Common myeloid progenitor, CD34-positive (primary cell): ENCODE data around the gene STAT4.

ENCODE experiments used
- CTCF ChIA-PET: fragments of 350-600 bp; sonication (Branson Sonifier 250); formaldehyde crosslinking; loops from one replicate; lab custom pipeline; 2021; ENCODE audit warnings: antibody characterized with exemption; lab: Charles Lee
- POLR2A ChIA-PET: fragments of 350-600 bp; sonication (Branson Sonifier 250); formaldehyde crosslinking; loops from one replicate; lab custom pipeline; 2021; ENCODE audit warnings: antibody characterized with exemption; lab: Charles Lee
- DNase-seq, 3 donors: peaks; one replicate each; pipeline versions ENCODE4 v3.0.0 to v3.0.0-alpha.2; 2013
- H3K27ac ChIP-seq, 2 experiments: 1 replicate in 1 of 2; 2 replicates in 1 of 2; pipeline ENCODE4 v1.7.0; 2013; ENCODE audit warnings: inconsistent platforms in 2 of 2, low read length in 2 of 2, mild to moderate bottlenecking in 2 of 2, low read depth in 1 of 2, moderate library complexity in 1 of 2; ENCODE audit not compliant: severe bottlenecking in 2 of 2, insufficient read depth in 1 of 2, poor library complexity in 1 of 2
- H3K27me3 ChIP-seq, 5 experiments: replicated peaks in 2 of 5; 1 replicate in 3 of 5; 2 replicates in 2 of 5; pipeline versions ENCODE4 v1.6.1 to v1.7.0; 2013; ENCODE audit warnings: low read length in 4 of 5, mild to moderate bottlenecking in 2 of 5, moderate library complexity in 2 of 5, inconsistent platforms in 1 of 5; ENCODE audit not compliant: insufficient read depth in 5 of 5, control insufficient read depth in 4 of 5
- H3K36me3 ChIP-seq, 4 experiments: 1 replicate in 2 of 4; 2 replicates in 2 of 4; pipeline versions ENCODE4 v1.6.1 to v1.7.0; 2013; ENCODE audit warnings: low read length in 3 of 4, control low read depth in 1 of 4, mild to moderate bottlenecking in 1 of 4; ENCODE audit not compliant: control insufficient read depth in 4 of 4, insufficient read depth in 4 of 4
- H3K4me1 ChIP-seq, 4 experiments: 1 replicate in 3 of 4; 2 replicates in 1 of 4; pipeline versions ENCODE4 v1.6.1 to v1.7.1; 2013; ENCODE audit warnings: low read length in 3 of 4, mild to moderate bottlenecking in 3 of 4, control low read depth in 1 of 4, inconsistent platforms in 1 of 4, moderate library complexity in 1 of 4; ENCODE audit not compliant: control insufficient read depth in 4 of 4, insufficient read depth in 4 of 4; ENCODE audit errors: control extremely low read depth in 1 of 4
- H3K4me3 ChIP-seq, 7 experiments: 1 replicate in 4 of 7; 2 replicates in 3 of 7; pipeline versions ENCODE4 v1.5.1 to v1.7.0; 2013; ENCODE audit warnings: mild to moderate bottlenecking in 7 of 7, low read length in 6 of 7, moderate library complexity in 6 of 7, inconsistent platforms in 2 of 7, low read depth in 2 of 7, control low read depth in 1 of 7; ENCODE audit not compliant: insufficient read depth in 4 of 7, control insufficient read depth in 1 of 7; ENCODE audit errors: extremely low read depth in 1 of 7
- H3K9me3 ChIP-seq, 5 experiments: 1 replicate in 4 of 5; 2 replicates in 1 of 5; pipeline versions ENCODE4 v1.6.1 to v1.7.1; 2013; ENCODE audit warnings: low read length in 4 of 5, mild to moderate bottlenecking in 2 of 5, inconsistent platforms in 1 of 5, low read depth in 1 of 5, moderate library complexity in 1 of 5; ENCODE audit not compliant: control insufficient read depth in 4 of 5, insufficient read depth in 2 of 5; ENCODE audit errors: control extremely low read depth in 1 of 5
- WGBS: methylation state at CpG from one replicate; pipeline ENCODE4 v1.1.5; 2013; ENCODE audit not compliant: insufficient coverage; 5-methylcytosine and 5-hydroxymethylcytosine counted together

The STAT4 gene

DNA sequence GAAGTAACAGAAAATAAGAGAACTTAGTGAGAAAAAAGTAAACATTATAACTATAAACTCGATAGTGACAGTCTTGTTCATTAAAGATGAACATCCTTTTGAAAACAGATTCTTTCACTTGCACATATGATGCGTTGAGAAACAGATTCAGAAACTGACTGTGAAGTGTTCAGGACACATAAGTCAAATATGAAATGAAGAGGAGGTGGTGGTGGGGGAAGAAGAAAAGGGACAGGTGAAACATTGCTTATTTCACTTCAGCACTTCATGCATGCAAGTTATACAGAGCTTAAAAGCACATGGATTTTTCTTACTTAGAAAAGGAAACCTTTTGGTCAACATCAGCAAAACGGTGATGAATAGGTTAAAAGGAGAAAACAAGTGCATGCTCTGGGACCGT, 42.5 kb downstream of the STAT4 start:
- DNase-seq, result no peak
- no peak overlapping the region for H3K27ac ChIP-seq
- POLR2A ChIA-PET, result no interaction called here
- CTCF ChIA-PET, result no interaction called here
- WGBS, result 85% methylated on average over 3 of the region's 4 CpGs
- H3K4me1 ChIP-seq, result peaks cover 0 to 5% (median 2%) of the 10 kb centered on the region in 4 experiments
- H3K27me3 ChIP-seq, result no peaks in the 10 kb centered on the region
- no peaks in the 10 kb centered on the region for H3K9me3 ChIP-seq
- H3K4me3 ChIP-seq, result no peak overlapping the region
- no peaks in the 10 kb centered on the region for H3K36me3 ChIP-seq

DNA sequence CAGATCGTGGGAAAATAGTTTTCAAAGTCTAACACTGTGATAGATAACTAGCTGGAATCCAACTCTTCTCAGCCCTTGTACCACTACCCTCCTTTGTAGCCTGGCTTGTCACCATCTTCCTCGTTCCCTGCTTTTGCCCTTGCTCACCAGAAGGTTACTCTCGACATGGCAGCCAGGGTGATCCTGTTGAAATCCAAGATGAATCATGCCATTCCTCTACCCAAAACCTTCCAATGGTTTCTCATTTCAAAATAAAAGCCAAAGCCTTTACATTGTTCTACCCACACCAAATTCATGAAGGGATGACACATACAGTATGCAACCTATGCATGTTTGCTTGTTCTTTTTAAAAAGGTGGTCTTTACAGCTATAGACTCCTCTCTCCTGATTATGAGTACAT, 45.7 kb downstream of the STAT4 start:
- CTCF ChIA-PET, result no interaction called here

DNA sequence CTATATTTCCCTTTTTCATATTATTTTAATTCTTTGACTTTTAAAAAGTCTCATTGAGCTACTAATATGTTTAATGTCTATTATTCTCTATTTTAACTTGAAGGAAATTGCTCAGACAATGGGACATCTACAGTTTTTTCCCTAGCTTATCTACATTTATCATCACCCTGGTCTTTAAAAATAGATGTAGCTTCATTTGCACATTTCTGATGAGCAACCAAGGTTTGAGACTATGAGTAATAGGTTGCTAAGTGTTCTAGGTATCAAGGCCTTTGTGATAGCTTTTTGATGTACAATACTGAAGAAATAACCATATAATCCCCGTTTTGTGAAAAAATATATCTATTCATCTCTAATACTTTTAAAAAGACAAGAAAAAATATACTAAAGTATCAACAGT, 47.0 kb downstream of the STAT4 start:
- H3K27ac ChIP-seq, result no peak overlapping the region
- H3K27me3 ChIP-seq, result no peaks in the 10 kb centered on the region
- peaks cover 0 to 5% (median 0%) of the 10 kb centered on the region in 4 experiments for H3K4me1 ChIP-seq
- ChIA-PET CTCF (interaction anchor here (0.7 to 2.4 kb wide), 4 partner anchors 10 to 52 kb away, joined by 3 to 10 read pairs (median 6); no protein-coding TSS in a partner anchor), POLR2A (no interaction called here)
- no peak for DNase-seq
- no peaks in the 10 kb centered on the region for H3K9me3 ChIP-seq
- no CpG with 5 or more reads among the region's 1 CpG for WGBS
- H3K36me3 ChIP-seq, result no peaks in the 10 kb centered on the region
- no peak overlapping the region for H3K4me3 ChIP-seq

More for the DNA sequence above, 45.7 kb downstream of the STAT4 start:
- Histone ChIP-seq H3K27me3 (no peaks in the 10 kb centered on the region), H3K4me1 (peaks cover 0 to 5% (median 2%) of the 10 kb centered on the region in 4 experiments), H3K9me3 (no peaks in the 10 kb centered on the region), H3K27ac (no peak overlapping the region), H3K4me3 (no peak overlapping the region), H3K36me3 (no peaks in the 10 kb centered on the region)
- WGBS, result 96% methylated on average over 3 of the region's 3 CpGs
- DNase-seq, result no peak
- POLR2A ChIA-PET, result no interaction called here

DNA sequence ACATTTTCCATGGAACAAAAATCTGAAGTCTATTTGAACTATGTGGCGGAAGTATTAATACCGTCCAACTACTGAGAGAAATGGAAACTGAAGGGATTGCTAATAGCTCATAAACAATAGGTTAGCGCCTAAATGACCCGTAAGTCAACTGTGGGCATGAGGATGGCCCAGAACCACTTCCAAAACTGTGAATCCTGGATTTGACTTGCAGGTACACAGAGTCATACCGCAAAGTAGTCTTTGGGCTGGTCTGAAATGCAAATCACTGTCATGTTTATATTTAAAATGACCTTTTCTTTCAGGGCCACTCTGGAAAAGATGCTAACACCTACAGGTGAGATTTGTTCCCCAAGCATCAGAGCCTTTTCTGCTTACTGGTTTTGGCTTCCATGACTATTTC, 50.6 kb downstream of the STAT4 start:
- no peak overlapping the region for H3K4me3 ChIP-seq
- H3K9me3 ChIP-seq, result no peaks in the 10 kb centered on the region
- no peak overlapping the region for H3K27ac ChIP-seq
- H3K4me1 ChIP-seq, result peaks cover 0 to 5% (median 0%) of the 10 kb centered on the region in 4 experiments
- CTCF ChIA-PET, result interaction anchor here (1.1 kb wide), 1 partner anchor 36 kb away, joined by 3 read pairs; no protein-coding TSS in a partner anchor
- DNase-seq, result no peak
- no peaks in the 10 kb centered on the region for H3K27me3 ChIP-seq
- no peaks in the 10 kb centered on the region for H3K36me3 ChIP-seq
- 100% methylated on average over 5 of the region's 5 CpGs for WGBS
- POLR2A ChIA-PET, result no interaction called here

DNA sequence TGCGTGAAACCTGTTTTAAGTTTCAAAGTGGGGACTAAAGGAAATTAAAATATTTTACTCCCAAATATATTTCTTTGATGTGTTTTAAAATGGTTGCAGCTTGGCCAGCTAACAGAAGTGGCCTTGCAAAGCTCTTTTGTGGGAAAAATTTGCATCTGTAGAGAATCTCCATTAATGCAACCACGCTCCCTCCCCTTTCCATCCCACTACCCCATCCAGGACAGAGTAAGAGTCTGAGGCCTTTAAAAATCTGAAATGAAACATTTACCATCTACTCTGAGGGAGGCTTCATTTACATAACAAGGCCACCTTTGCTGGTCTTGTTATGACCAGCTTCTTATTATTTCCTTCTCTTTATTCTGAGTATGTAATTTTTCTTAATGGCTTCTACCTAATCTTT, 63.5 kb downstream of the STAT4 start:
- no CpG with 5 or more reads among the region's 2 CpGs for WGBS
- no peaks in the 10 kb centered on the region for H3K4me1 ChIP-seq
- H3K36me3 ChIP-seq, result no peaks in the 10 kb centered on the region
- no peak overlapping the region for H3K4me3 ChIP-seq
- H3K9me3 ChIP-seq, result peaks cover 0 to 6% (median 4%) of the 10 kb centered on the region in 5 experiments
- DNase-seq, result no peak
- POLR2A ChIA-PET, result no interaction called here
- CTCF ChIA-PET, result interaction anchor here (0.9 to 1.9 kb wide), 3 partner anchors 35 to 78 kb away, joined by 3 to 6 read pairs (median 5); no protein-coding TSS in a partner anchor
- no peaks in the 10 kb centered on the region for H3K27me3 ChIP-seq
- no peak overlapping the region for H3K27ac ChIP-seq

DNA sequence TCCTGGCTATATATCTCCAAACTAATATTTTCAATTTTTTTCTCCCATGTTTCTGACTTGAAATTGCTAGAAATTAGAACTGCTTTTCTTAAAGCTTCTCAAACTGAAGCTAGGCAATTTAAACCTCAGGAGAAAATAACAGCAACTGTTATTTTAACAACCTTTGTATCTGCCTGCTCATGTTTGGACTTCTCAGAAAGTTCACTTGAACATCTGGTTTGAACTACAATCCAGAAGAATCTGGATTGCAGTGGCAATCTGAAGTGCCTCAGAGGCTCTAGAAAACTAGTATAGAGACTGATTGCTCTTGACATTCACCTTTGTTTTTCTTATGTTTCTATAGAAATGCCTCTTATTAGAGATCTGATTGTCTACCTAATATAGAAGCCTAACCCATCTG, 64.1 kb downstream of the STAT4 start:
- DNase-seq, result no peak
- CTCF ChIA-PET, result interaction anchor here (1.1 to 1.9 kb wide), 2 partner anchors 35 to 69 kb away, joined by 5 to 6 read pairs; no protein-coding TSS in a partner anchor
- no peaks in the 10 kb centered on the region for H3K4me1 ChIP-seq

DNA sequence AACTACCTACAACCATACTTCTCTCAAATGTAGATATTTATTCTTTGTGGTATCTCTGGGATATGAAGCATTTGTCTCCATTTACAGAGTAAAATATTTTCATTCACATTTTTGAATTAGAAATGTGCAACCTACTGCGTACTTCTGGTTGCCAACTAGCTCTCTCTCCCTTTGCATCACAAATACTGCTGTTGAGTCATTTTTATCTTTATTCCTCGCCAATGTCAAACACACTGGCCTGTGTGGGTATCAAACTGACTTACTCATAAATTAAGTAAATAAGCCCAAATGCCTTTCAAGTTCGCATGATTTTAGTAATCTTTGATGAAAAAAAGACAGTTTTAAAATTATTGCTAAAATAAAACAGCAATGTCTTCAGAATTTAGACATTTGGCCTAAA, 67.3 kb downstream of the STAT4 start:
- Histone ChIP-seq H3K4me1 (peaks cover 0 to 3% (median 2%) of the 10 kb centered on the region in 4 experiments), H3K27ac (no peak overlapping the region), H3K9me3 (peaks cover 0 to 6% (median 4%) of the 10 kb centered on the region in 5 experiments), H3K27me3 (no peaks in the 10 kb centered on the region), H3K36me3 (no peaks in the 10 kb centered on the region), H3K4me3 (no peak overlapping the region)
- DNase-seq, result no peak
- 100% methylated on average over 1 of the region's 3 CpGs for WGBS
- POLR2A ChIA-PET, result no interaction called here
- CTCF ChIA-PET, result interaction anchor here (1.2 kb wide), 1 partner anchor 12 kb away, joined by 5 read pairs; no protein-coding TSS in a partner anchor

More for the DNA sequence above, 64.1 kb downstream of the STAT4 start:
- Histone ChIP-seq H3K27me3 (no peaks in the 10 kb centered on the region), H3K4me3 (no peak overlapping the region), H3K9me3 (peaks cover 0 to 6% (median 4%) of the 10 kb centered on the region in 5 experiments), H3K27ac (no peak overlapping the region), H3K36me3 (no peaks in the 10 kb centered on the region)
- POLR2A ChIA-PET, result no interaction called here
